Body of pancreas (tissue), 4 donors: ENCODE measurements around the gene MRLN.
"Not testable (repeated sequence)": the region's sequence is repeated elsewhere in the genome, so short reads cannot be mapped to it uniquely, and the experiment has no call there.

Experiments
- POLR2A ChIP-seq, 3 donors: fragments of 450-650 bp; IDR thresholded peaks; one replicate each; pipeline ENCODE4 v1.6.1; 2016; ENCODE audit warnings: antibody characterized with exemption in 3 of 3, mild to moderate bottlenecking in 2 of 3
- TF ChIP-seq, protein P1 (sequence below), 7 experiments: fragments of 450-650 bp in 4 of 7; fragments of 200-600 bp in 3 of 7; sonication (generic) in 3 of 7; IDR thresholded peaks; one replicate each; pipeline ENCODE4 v1.5.1; 2016 to 2019; ENCODE audit warnings: antibody characterized with exemption in 7 of 7

DNA sequence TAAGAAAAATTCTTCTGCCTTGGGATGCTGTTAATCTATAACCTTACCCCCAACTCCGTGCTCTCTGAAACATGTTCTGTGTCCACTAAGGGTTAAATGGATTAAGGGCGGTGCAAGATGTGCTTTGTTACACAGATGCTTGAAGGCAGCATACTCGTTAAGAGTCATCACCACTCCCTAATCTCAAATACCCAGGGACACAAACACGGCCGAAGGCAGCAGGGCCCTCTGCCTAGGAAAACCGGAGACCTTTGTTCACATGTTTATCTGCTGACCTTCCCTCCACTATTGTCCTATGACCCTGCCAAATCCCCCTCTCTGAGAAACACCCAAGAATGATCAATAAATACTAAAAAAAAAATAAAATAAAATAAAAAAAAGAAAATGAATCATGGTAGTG lies 8.5 kb downstream of the MRLN start:
- TF ChIP-seq, protein P1, sequence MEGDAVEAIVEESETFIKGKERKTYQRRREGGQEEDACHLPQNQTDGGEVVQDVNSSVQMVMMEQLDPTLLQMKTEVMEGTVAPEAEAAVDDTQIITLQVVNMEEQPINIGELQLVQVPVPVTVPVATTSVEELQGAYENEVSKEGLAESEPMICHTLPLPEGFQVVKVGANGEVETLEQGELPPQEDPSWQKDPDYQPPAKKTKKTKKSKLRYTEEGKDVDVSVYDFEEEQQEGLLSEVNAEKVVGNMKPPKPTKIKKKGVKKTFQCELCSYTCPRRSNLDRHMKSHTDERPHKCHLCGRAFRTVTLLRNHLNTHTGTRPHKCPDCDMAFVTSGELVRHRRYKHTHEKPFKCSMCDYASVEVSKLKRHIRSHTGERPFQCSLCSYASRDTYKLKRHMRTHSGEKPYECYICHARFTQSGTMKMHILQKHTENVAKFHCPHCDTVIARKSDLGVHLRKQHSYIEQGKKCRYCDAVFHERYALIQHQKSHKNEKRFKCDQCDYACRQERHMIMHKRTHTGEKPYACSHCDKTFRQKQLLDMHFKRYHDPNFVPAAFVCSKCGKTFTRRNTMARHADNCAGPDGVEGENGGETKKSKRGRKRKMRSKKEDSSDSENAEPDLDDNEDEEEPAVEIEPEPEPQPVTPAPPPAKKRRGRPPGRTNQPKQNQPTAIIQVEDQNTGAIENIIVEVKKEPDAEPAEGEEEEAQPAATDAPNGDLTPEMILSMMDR (IDR thresholded peaks at IDR 0.05): not testable (repeated sequence)
- TF ChIP-seq POLR2A (IDR thresholded peaks at IDR 0.05): not testable (repeated sequence)
